Liver (tissue), 3 donors: ENCODE results near the gene TRMT10B.

Experiments
- GABPA ChIP-seq, 2 donors: IDR thresholded peaks in 1 of 2; conservative IDR thresholded peaks in 1 of 2; 2 replicates each; pipeline ENCODE4 v1.6.1; 2016; ENCODE audit warnings: antibody characterized with exemption in 2 of 2, mild to moderate bottlenecking in 1 of 2, moderate library complexity in 1 of 2
- RAD21 ChIP-seq, 2 donors: IDR thresholded peaks; 2 replicates each; pipeline ENCODE4 v1.6.1; 2016; ENCODE audit warnings: antibody characterized with exemption in 2 of 2, mild to moderate bottlenecking in 2 of 2
- SP1 ChIP-seq: IDR thresholded peaks from 2 replicates; pipeline ENCODE4 v1.6.1; 2018; ENCODE audit warnings: antibody characterized with exemption, mild to moderate bottlenecking
- YY1 ChIP-seq: IDR thresholded peaks from 2 replicates; pipeline ENCODE4 v1.6.1; 2016; ENCODE audit warnings: antibody characterized with exemption, mild to moderate bottlenecking
- TF ChIP-seq, protein P1 (sequence below): fragments of 150-350 bp; IDR thresholded peaks from 2 replicates; pipeline ENCODE4 v1.5.1; 2017; ENCODE audit warnings: improper control_type of control experiment, low read depth, low read length; ENCODE audit not compliant: missing input control
- TF ChIP-seq, protein P2 (sequence below): IDR thresholded peaks from 2 replicates; pipeline ENCODE4 v1.6.1; 2016; ENCODE audit warnings: antibody characterized with exemption
- donor health status: healthy.
- donor health status: healthy.

DNA sequence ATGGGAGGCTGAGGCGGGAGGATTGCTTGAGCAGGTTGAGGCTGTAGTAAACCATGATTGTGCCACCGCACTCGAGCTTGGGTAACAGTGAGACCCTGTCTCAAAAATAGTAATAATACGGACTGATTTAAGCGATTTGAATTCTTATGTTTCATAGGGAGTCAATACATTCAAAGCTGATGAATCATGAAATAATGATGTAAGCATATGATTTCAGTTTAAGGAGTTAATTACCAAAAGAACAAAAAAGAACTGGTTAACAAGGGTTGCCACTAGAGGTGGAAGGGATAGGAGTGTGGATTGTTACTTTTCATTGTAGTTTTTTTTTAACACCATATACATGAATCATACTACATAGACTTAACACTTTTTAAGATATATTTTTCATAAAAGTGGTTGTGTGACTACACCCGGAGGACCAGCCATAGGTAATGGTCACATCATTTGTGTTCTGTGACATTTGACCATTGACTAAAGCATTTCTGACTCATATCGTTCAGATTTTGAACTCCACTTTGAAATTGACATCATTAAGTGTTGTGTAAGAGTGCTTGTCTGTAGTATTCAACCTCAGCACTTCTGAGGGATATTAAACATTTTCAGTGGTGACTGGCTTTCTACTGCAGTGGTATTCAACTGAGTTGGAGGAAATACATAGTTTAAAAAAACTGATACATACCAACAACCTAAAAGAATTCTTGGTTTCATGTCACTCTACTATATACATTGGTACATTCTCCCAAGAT is 7.0 kb downstream of the TRMT10B start:
- TF ChIP-seq, protein P1, sequence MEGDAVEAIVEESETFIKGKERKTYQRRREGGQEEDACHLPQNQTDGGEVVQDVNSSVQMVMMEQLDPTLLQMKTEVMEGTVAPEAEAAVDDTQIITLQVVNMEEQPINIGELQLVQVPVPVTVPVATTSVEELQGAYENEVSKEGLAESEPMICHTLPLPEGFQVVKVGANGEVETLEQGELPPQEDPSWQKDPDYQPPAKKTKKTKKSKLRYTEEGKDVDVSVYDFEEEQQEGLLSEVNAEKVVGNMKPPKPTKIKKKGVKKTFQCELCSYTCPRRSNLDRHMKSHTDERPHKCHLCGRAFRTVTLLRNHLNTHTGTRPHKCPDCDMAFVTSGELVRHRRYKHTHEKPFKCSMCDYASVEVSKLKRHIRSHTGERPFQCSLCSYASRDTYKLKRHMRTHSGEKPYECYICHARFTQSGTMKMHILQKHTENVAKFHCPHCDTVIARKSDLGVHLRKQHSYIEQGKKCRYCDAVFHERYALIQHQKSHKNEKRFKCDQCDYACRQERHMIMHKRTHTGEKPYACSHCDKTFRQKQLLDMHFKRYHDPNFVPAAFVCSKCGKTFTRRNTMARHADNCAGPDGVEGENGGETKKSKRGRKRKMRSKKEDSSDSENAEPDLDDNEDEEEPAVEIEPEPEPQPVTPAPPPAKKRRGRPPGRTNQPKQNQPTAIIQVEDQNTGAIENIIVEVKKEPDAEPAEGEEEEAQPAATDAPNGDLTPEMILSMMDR = no peak
- TF ChIP-seq, protein P2, sequence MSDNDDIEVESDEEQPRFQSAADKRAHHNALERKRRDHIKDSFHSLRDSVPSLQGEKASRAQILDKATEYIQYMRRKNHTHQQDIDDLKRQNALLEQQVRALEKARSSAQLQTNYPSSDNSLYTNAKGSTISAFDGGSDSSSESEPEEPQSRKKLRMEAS = no peak
- no peak for TF ChIP-seq GABPA (IDR thresholded peaks at IDR 0.05 in 1 of 2, conservative IDR thresholded peaks at IDR 0.05 in 1 of 2)
- TF ChIP-seq SP1 = no peak
- no peak for TF ChIP-seq RAD21 (IDR thresholded peaks at IDR 0.05)
- no peak for TF ChIP-seq YY1
